Measurements from ENCODE around the gene LSM4.

DNA sequence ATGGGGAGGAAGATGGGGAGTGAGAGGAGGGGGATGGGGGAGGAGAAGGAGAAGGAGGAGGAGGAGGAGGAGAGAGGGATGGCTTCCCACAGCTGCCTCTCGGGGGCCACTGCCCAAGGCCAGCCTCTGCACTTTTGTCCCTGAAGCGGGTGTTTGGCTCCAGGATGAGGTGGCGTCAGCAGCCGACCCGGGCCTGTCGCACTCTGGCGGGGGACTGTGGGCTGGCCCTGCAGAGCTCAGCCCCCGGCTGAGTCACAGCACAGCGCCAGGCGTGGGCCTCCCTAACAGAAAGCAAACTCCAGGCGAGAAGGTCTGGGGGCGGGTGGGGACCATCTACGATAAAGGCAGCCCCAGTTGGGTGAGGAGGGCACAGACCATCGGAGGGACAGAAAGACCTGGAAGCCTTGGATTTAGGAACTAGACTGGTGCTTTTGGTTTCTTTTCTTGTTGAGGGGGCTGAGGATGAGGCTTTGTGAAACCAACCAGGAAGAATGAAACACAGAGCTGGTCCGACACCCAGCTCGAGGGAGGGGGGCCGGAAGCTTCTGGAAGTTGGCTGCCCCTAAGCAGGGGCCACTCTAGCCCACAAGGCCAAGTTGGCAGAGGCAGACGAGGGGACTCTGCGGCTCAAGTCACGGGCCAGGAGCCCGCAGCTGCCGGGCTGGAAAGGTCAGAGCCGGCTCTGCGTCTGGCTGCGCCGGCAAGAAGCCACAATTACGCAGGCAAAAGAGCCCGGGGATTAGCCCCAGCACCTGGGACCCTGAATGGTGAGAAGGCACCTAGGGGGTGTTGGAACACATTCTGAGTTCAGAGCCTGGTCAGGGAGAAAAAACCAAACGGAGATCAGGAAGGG, 18.2 kb downstream of the LSM4 start:
- TF ChIP-seq EGR1 (IDR thresholded peaks at IDR 0.05) (no peak), CEBPB (IDR thresholded peaks at IDR 0.05) (no peak), CREB1 (IDR thresholded peaks at IDR 0.05; ENCODE audit: low read depth) (no peak), TAF1 (IDR thresholded peaks at IDR 0.05; ENCODE audit: low read depth) (no peak), NFIC (IDR thresholded peaks at IDR 0.05) (no peak)
